Measurements from ENCODE around the gene LRPAP1.

LRPAP1 gene

DNA sequence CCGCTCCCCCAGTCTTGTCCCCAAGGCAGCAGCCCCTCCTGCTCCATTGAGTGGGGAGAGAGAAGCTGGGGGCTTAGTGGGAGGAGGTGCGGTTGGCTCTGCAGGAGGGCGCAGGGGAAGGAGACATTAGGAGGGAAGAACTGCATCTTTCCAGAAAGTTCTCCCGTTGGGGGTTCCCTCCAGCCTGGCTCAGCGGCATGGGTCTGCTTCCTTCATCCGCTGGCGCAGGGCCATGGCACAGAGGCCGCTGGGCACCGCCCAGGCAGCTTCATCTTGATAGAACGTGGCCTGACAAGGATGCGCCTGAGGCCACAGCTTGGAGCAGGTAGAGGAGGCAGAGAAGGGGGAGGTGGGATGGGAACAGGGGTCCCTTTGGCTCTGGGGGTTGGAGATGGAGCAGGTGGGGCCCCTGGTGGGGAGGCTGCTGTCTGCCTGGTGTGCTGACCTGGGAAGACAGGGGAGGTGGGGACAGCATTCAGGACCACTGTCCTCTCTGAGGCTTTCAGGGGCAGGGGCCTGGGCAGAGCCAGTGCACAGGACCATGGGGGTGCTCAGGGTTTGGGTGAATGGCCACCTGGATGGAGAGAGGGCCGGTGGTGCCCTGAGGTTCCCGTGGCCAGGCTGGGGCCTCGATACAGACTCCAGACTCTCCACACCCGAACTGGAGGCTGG is 57.0 kb downstream of the LRPAP1 start:
- H3K27ac Mint-ChIP-seq = no peak overlapping the region
- H3K4me1 Mint-ChIP-seq (ENCODE audit: low read depth) = no peaks in the 10 kb centered on the region
- H3K9me3 Mint-ChIP-seq (ENCODE audit: low read depth) = no peaks in the 10 kb centered on the region
- no peaks in the 10 kb centered on the region for H3K27me3 Mint-ChIP-seq
- no peaks in the 10 kb centered on the region for H3K36me3 Mint-ChIP-seq
- H3K4me3 Mint-ChIP-seq = no peak overlapping the region

DNA sequence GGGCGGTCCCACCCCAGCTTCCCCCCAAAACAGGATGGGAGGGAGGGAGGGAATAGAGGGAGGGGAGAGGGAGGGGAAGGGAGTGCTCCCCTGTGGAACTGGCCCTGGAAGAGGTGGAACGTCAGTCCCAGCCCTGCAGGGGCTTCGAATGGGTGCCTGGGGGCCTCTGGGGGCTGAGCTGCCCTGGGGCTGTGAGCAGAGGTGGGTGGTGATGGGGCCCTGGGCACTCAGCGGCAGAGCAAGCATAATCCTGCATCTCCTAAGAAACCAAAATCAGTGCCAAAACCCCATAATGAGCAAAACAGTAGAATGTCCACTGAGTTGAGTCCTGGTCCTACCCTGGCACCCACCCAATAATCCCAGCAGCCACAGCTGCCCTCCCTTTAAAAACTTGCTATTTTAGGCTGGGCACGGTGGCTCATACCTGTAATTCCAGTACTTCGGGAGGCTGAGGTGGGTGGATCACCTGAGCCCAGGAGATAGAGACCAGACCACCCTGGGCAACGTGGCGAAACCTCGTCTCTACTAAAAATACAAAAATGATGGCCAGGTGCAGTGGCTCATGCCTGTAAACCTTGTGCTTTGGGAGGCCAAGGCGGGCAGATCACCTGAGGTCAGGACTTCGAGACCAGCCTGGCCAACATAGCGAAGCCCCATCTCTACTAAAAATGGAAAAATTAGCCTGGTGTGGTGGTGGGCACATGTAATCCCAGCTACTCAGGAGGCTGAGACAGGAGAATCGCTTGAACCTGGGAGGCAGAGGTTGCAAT is 58.0 kb downstream of the LRPAP1 start:
- Mint-ChIP-seq H3K27ac (no peak overlapping the region), H3K4me3 (no peak overlapping the region), H3K4me1 (ENCODE audit: low read depth) (no peaks in the 10 kb centered on the region), H3K9me3 (ENCODE audit: low read depth) (no peaks in the 10 kb centered on the region), H3K36me3 (no peaks in the 10 kb centered on the region), H3K27me3 (no peaks in the 10 kb centered on the region)

- Mint-ChIP-seq H3K4me1 (ENCODE audit: low read depth) (no peaks in the 10 kb centered on the region), H3K36me3 (no peaks in the 10 kb centered on the region), H3K9me3 (ENCODE audit: low read depth) (no peaks in the 10 kb centered on the region), H3K27ac (no peak overlapping the region), H3K27me3 (no peaks in the 10 kb centered on the region), H3K4me3 (no peak overlapping the region)
Observed at GRCh38 chr4:3473181-3473950, 58.9 kb downstream of the LRPAP1 start.

DNA sequence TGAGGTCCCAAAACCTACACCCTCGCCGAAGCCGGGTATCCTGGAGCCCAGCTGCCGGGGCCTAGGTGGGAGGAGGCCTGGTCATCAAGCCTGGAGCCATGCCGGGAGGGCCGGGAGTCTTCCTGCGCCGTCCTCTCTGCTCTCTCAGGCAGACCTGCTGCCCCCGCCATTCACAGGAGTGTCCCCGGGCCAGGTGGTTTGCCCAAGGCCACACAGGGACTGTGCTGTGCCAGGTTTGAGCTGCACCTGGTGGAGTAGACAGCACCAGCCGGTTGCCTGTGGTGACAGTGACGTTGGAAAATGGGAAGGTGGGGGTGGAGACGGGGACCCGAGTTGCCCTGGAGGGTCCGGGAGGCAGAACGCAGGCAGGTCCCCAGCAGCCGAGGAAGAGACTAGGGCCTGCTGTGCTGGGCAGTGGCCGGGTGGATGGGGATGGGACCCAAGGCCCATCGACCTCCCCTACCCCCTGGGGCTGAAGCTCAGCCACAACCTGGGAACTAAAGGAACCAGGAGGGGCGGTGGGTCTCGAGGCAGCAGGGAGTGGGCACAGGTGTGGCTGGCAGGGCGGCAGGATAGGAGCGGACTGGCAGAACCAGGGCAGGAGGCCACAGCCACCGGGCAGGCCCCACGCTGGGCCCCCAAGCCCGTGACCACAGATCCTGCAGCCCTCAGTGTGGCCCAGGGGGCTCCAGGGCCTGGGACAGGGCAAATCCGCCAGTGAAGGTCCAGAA is 59.6 kb downstream of the LRPAP1 start:
- H3K27ac Mint-ChIP-seq = no peak overlapping the region
- no peaks in the 10 kb centered on the region for H3K36me3 Mint-ChIP-seq
- no peaks in the 10 kb centered on the region for H3K4me1 Mint-ChIP-seq (ENCODE audit: low read depth)
- no peak overlapping the region for H3K4me3 Mint-ChIP-seq
- H3K27me3 Mint-ChIP-seq = no peaks in the 10 kb centered on the region
- no peaks in the 10 kb centered on the region for H3K9me3 Mint-ChIP-seq (ENCODE audit: low read depth)

DNA sequence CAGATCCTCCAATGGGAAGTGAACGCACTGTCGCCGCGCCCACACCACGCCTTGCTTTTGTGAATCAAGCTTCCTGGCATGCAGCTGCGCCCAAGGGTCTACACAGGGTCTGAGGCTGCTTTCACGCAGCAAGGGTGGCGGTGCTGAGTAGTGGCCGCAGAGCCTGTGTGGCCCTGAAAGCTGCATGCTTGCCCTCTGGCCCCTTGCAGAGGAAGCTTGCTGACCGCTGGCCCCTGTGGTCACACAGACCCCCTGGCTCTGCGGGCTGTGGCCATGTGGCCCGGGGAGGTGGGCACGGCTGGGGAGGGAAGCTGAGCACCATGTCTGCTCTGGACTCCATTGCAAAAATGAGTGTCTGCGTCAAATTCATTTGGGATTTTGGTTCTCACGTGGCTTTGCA is 60.3 kb downstream of the LRPAP1 start:
- H3K27ac Mint-ChIP-seq = no peak overlapping the region
- H3K36me3 Mint-ChIP-seq = no peaks in the 10 kb centered on the region
- H3K4me1 Mint-ChIP-seq (ENCODE audit: low read depth) = no peaks in the 10 kb centered on the region
- no peak overlapping the region for H3K4me3 Mint-ChIP-seq
- H3K9me3 Mint-ChIP-seq (ENCODE audit: low read depth) = no peaks in the 10 kb centered on the region
- H3K27me3 Mint-ChIP-seq = no peaks in the 10 kb centered on the region

- Mint-ChIP-seq H3K9me3 (ENCODE audit: low read depth) (no peaks in the 10 kb centered on the region), H3K4me3 (no peak overlapping the region), H3K27me3 (no peaks in the 10 kb centered on the region), H3K27ac (no peak overlapping the region), H3K36me3 (no peaks in the 10 kb centered on the region), H3K4me1 (ENCODE audit: low read depth) (no peaks in the 10 kb centered on the region)
Observed at GRCh38 chr4:3471098-3471760, 61.0 kb downstream of the LRPAP1 start.

DNA sequence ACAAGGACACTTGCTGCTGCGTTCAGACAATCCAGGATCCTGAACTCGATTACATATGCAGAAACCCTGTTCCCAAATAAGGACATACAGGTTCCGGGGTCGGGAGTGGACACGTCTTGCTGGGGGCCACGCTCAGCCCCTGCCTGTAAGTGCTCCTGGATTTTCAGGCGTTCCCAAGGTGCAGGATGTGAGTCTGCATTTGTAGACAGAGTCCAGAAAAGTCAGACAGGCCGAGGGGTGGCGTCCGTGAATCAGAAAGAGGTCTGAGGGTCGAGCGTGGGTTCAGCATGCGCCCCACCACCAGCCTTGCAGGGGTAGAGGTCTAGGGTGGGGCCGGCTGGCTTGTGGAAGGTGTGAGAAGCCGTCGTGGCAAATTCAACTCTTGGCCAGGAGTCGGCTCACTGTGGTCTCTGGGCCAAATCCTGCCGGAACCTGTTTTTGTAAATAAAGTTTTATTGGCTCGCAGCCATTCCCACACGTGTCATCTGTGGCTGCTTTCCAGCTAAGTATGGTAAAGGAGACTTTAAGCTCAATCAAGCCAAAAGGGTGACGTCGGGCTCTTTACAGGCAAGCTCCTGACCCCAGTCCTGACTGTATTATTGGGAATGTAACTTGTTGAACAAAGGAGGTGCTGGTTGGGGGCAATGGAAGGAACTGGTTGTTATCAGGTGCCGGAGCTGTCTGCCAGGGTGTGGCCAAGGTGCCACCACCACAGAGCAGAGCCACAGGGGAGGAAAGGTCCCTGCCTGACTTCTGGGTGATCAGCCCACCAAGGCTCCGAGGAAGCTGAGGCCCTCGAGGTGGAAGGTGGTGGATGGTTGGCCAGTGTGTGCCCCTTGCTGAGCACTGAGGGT is 61.8 kb downstream of the LRPAP1 start:
- no peaks in the 10 kb centered on the region for H3K4me1 Mint-ChIP-seq (ENCODE audit: low read depth)
- no peaks in the 10 kb centered on the region for H3K36me3 Mint-ChIP-seq
- H3K4me3 Mint-ChIP-seq = no peak overlapping the region
- no peaks in the 10 kb centered on the region for H3K9me3 Mint-ChIP-seq (ENCODE audit: low read depth)
- no peaks in the 10 kb centered on the region for H3K27me3 Mint-ChIP-seq
- H3K27ac Mint-ChIP-seq = no peak overlapping the region

DNA sequence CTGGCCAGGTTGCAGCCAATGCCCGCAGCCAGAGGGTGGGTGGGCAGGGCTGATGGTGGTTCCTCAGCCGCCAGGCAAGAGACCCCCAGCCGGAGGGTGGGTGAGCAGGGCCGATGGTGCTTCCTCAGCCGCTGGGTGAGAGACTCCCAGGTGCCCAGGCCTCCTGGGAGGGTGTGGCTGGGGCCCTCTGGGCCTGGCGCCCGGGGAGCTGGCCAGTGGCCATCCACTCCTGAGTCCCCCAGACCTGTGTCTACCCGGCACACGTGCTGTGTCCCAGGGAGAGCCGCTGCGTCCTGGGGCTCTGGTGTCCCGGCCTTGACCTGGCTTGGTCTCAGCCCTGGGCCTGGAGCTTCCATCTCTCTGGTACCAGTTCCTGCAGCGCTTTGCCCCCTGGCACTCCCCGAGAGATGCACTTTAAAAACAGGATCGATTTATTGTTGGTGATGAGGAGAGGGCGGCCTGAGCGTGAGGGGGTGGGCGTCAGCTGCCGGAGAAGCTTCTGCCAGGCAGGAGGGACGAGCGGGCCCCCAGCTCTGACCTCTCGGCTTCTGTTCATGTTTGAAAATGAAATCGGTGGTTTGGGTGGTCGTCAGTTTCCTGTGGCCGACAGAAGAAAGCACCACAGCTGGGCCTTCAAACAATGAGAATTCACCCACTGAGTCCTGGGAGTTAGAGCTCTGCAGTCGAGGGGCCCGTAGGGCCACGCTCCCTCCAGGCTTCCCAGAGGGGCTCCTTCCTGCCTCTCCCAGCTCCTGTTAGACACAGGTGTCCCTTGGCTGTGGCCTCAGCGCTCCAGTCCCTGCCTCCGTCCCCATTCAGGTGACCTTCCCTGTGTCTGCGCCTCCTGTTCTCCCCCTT is 62.6 kb downstream of the LRPAP1 start:
- no peak overlapping the region for H3K27ac Mint-ChIP-seq
- no peaks in the 10 kb centered on the region for H3K27me3 Mint-ChIP-seq
- H3K9me3 Mint-ChIP-seq (ENCODE audit: low read depth) = no peaks in the 10 kb centered on the region
- H3K4me1 Mint-ChIP-seq (ENCODE audit: low read depth) = no peaks in the 10 kb centered on the region
- no peaks in the 10 kb centered on the region for H3K36me3 Mint-ChIP-seq
- H3K4me3 Mint-ChIP-seq = no peak overlapping the region

DNA sequence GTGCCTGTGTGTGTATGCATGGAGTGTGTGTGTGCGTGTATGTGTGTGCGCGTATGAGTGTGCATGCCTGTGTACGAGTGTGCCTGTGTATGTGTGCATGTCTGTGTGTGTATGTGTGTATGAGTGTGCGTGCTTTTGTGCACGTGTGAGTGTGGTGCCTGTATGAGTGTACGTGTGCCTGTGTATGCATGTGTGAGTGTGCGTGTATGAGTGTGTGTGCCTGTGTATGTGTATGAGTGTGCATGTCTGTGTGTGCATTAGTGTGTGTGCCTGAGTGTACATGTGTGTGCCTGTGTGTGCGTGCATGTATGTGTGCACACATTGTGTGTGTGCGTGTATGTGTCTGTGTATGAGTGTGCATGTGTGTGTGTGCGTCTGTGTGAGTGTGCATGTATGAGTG is 63.4 kb downstream of the LRPAP1 start:
- Mint-ChIP-seq H3K27me3 (no peaks in the 10 kb centered on the region), H3K27ac (no peak overlapping the region), H3K9me3 (ENCODE audit: low read depth) (no peaks in the 10 kb centered on the region), H3K4me1 (ENCODE audit: low read depth) (no peaks in the 10 kb centered on the region), H3K36me3 (no peaks in the 10 kb centered on the region), H3K4me3 (no peak overlapping the region)

- Mint-ChIP-seq H3K4me1 (ENCODE audit: low read depth) (no peaks in the 10 kb centered on the region), H3K4me3 (no peak overlapping the region), H3K27me3 (no peaks in the 10 kb centered on the region), H3K9me3 (ENCODE audit: low read depth) (no peaks in the 10 kb centered on the region), H3K27ac (no peak overlapping the region), H3K36me3 (no peaks in the 10 kb centered on the region)
Observed at GRCh38 chr4:3468154-3468553, 64.1 kb downstream of the LRPAP1 start.

DNA sequence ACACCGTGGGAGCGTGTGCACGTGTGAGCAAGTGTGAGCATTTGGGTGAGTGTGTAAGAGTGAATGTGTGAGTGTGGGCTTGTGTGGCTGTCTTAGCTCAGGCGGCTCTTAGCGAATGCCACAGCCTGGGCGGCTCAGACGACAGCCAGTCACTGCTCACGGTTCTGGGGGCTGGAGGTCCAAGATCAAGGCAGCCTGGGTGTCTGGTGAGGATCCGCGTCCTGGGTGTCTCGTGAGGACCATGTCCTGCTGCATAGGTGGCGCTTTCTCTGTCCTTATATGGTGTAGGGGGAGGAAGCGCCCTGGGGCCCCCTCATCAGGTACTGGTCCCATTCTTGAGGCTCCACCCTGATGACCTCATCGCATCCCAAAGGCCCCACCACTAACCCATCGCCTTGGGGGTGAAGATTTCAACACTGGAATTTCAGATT is 64.6 kb downstream of the LRPAP1 start:
- Mint-ChIP-seq H3K9me3 (ENCODE audit: low read depth) (no peaks in the 10 kb centered on the region), H3K27me3 (no peaks in the 10 kb centered on the region), H3K4me1 (ENCODE audit: low read depth) (no peaks in the 10 kb centered on the region), H3K27ac (no peak overlapping the region), H3K4me3 (no peak overlapping the region), H3K36me3 (no peaks in the 10 kb centered on the region)

GRCh38 chr4:3466691-3467600 is 65.3 kb downstream of the LRPAP1 start:
- Mint-ChIP-seq H3K27me3 (no peaks in the 10 kb centered on the region), H3K4me1 (ENCODE audit: low read depth) (no peaks in the 10 kb centered on the region), H3K27ac (no peak overlapping the region), H3K9me3 (ENCODE audit: low read depth) (no peaks in the 10 kb centered on the region), H3K4me3 (no peak overlapping the region), H3K36me3 (no peaks in the 10 kb centered on the region)

Data from activated naive CD8-positive, alpha-beta T cell (primary cell).